HCT116 (cell line): ENCODE measurements around the gene C11orf68. TPM values are rescaled to one million over a fixed set of nuclear protein-coding genes. Genes with fewer than 3 reads are reported as not detected.

Experiments used
- ATAC-seq: fragments of 200-7000 bp; cut with Tn5 transposase; 2 replicates; pipeline ENCODE4 v1.9.1; 2020; ENCODE audit warnings: mild to moderate bottlenecking, moderate library complexity
- BruUV-seq: library from RNA; stranded (reverse); fragments of 400-500 nt; replicated peaks from 2 replicates; lab custom pipeline; 2021; lab: Mats Ljungman, UMichigan
- CTCF ChIA-PET: fragments of 300-600 bp; sonication (Branson Sonifier 250); formaldehyde crosslinking; loops from one replicate; lab custom pipeline; 2021; ENCODE audit warnings: antibody characterized with exemption; lab: Charles Lee
- POLR2A ChIA-PET: fragments of 300-600, 350-600 bp; sonication (Branson Sonifier 250); formaldehyde crosslinking; loops from one replicate; lab custom pipeline; 2021; ENCODE audit warnings: antibody characterized with exemption; lab: Charles Lee
- RAD21 ChIA-PET, 2 experiments: fragments of 300-600 bp; sonication (Branson Sonifier 250); formaldehyde crosslinking; loops; one replicate each; lab custom pipeline; 2023; ENCODE audit warnings: low total read pairs in 2 of 2; ENCODE audit not compliant: uncharacterized antibody in 2 of 2, unreplicated experiment in 2 of 2, low non-redundant PET in 1 of 2; lab: Charles Lee
- DNase-seq: peaks from one replicate; pipeline ENCODE4 v3.0.0-alpha.2; 2010; ENCODE audit warnings: low read depth, low spot score
- H2AFZ ChIP-seq: fragments of 200-600 bp; shearing (Covaris generic), sonication (generic); 2 replicates; pipeline ENCODE4 v1.6.1; 2017; ENCODE audit warnings: low read depth, mixed run types, mixed read lengths, antibody characterized with exemption, low read length; ENCODE audit not compliant: poor library complexity, severe bottlenecking
- H3K27ac ChIP-seq: 2 replicates; pipeline ENCODE4 v1.5.1; 2012; ENCODE audit warnings: low read depth, low read length
- H3K27me3 ChIP-seq: fragments of 200-600 bp; sonication (generic); 2 replicates; pipeline ENCODE4 v1.6.1; 2016; ENCODE audit warnings: mixed run types, low read length, mixed read lengths; ENCODE audit not compliant: insufficient read depth
- H3K36me3 ChIP-seq, 2 experiments: fragments of 200-500 bp in 1 of 2; fragments of 200-600 bp in 1 of 2; sonication (Bioruptor generic) in 1 of 2; sonication (generic) in 1 of 2; 2 replicates each; pipeline versions ENCODE4 v1.5.1 to v1.6.1; 2014 to 2016; ENCODE audit warnings: low read length in 2 of 2, inconsistent platforms in 1 of 2, mixed read lengths in 1 of 2, mixed run types in 1 of 2; ENCODE audit not compliant: insufficient read depth in 2 of 2, control insufficient read depth in 1 of 2
- H3K4me1 ChIP-seq, 2 experiments: fragments of 200-600 bp in 1 of 2; sonication (generic) in 1 of 2; 2 replicates each; pipeline versions ENCODE4 v1.5.1 to v1.6.1; 2012 to 2017; ENCODE audit warnings: low read length in 2 of 2, inconsistent platforms in 1 of 2, mild to moderate bottlenecking in 1 of 2, mixed read lengths in 1 of 2, mixed run types in 1 of 2, moderate library complexity in 1 of 2; ENCODE audit not compliant: insufficient read depth in 2 of 2, control insufficient read depth in 1 of 2
- H3K4me2 ChIP-seq: fragments of 200-600 bp; sonication (generic); 2 replicates; pipeline ENCODE4 v1.6.1; 2017; ENCODE audit warnings: mixed run types, low read length, mixed read lengths
- H3K4me3 ChIP-seq, 2 experiments: fragments of 200-600 bp in 1 of 2; sonication (generic) in 1 of 2; replicated peaks in 1 of 2; 2 replicates each; pipeline ENCODE4 v1.5.1; 2011 to 2016; ENCODE audit warnings: low read length in 2 of 2, control low read depth in 1 of 2, low read depth in 1 of 2, mild to moderate bottlenecking in 1 of 2, mixed read lengths in 1 of 2, mixed run types in 1 of 2
- H3K79me2 ChIP-seq: fragments of 200-600 bp; sonication (generic); 2 replicates; pipeline ENCODE4 v1.6.1; 2017; ENCODE audit warnings: mild to moderate bottlenecking, mixed run types, low read length, moderate library complexity, mixed read lengths; ENCODE audit not compliant: insufficient read depth
- H3K9ac ChIP-seq: fragments of 200-600 bp; sonication (generic); 2 replicates; pipeline ENCODE4 v1.6.1; 2016; ENCODE audit warnings: low read length, mixed read lengths
- H3K9me2 ChIP-seq: fragments of 200-600 bp; sonication (generic), shearing (Covaris generic); 2 replicates; pipeline ENCODE4 v1.6.1; 2017; ENCODE audit warnings: mixed run types, mild to moderate bottlenecking, moderate library complexity; ENCODE audit not compliant: insufficient read depth
- H3K9me3 ChIP-seq, 2 experiments: fragments of 200-500 bp in 1 of 2; fragments of 200-600 bp in 1 of 2; sonication (Bioruptor generic) in 1 of 2; sonication (generic) in 1 of 2; 2 replicates each; pipeline ENCODE4 v1.6.1; 2014 to 2017; ENCODE audit warnings: low read length in 2 of 2, mixed read lengths in 2 of 2, inconsistent platforms in 1 of 2, low read depth in 1 of 2, mild to moderate bottlenecking in 1 of 2, mixed run types in 1 of 2, moderate library complexity in 1 of 2; ENCODE audit not compliant: control insufficient read depth in 1 of 2, insufficient read depth in 1 of 2
- H4K20me1 ChIP-seq: fragments of 200-600 bp; sonication (generic), shearing (Covaris generic); 2 replicates; pipeline ENCODE4 v1.6.1; 2017; ENCODE audit warnings: mixed run types, mild to moderate bottlenecking, moderate library complexity; ENCODE audit not compliant: insufficient read depth
- CEBPB ChIP-seq: IDR thresholded peaks from 2 replicates; pipeline ENCODE4 v1.6.1; 2012; ENCODE audit warnings: low read depth
- EGR1 ChIP-seq: IDR thresholded peaks from 2 replicates; pipeline ENCODE4 v1.6.1; 2012; ENCODE audit warnings: low read depth
- ELF1 ChIP-seq: IDR thresholded peaks from 2 replicates; pipeline ENCODE4 v1.6.1; 2012; ENCODE audit warnings: low read depth, borderline replicate concordance
- JUND ChIP-seq: IDR thresholded peaks from 2 replicates; pipeline ENCODE4 v1.6.1; 2012
- SIN3A ChIP-seq: IDR thresholded peaks from 2 replicates; pipeline ENCODE4 v1.6.1; 2012; ENCODE audit warnings: low read depth
- ZBTB33 ChIP-seq: IDR thresholded peaks from 2 replicates; pipeline ENCODE4 v1.6.1; 2011; ENCODE audit warnings: mild to moderate bottlenecking, low read length, moderate library complexity; ENCODE audit not compliant: insufficient replicate concordance; ENCODE audit errors: extremely low read depth
- ZFX ChIP-seq: fragments of 450-650 bp; IDR thresholded peaks from 2 replicates; pipeline ENCODE4 v1.6.1; 2017
- intact Hi-C: fragments of 100-400 bp; cut with micrococcal nuclease; formaldehyde crosslinking; loops from 2 replicates; pipeline ENCODE4 v1.10.0; 2022
- total RNA-seq: library from RNA; stranded (reverse); gene quantifications from one replicate; pipeline ENCODE4 v1.2.1, GENCODE V29; 2021; ENCODE audit not compliant: unreplicated experiment
- TF ChIP-seq, protein P1 (sequence below): IDR thresholded peaks from 2 replicates; pipeline ENCODE4 v1.6.1; 2012

C11orf68 gene
- total RNA-seq, 1 experiment from 2014 or later: 49.8 TPM

DNA sequence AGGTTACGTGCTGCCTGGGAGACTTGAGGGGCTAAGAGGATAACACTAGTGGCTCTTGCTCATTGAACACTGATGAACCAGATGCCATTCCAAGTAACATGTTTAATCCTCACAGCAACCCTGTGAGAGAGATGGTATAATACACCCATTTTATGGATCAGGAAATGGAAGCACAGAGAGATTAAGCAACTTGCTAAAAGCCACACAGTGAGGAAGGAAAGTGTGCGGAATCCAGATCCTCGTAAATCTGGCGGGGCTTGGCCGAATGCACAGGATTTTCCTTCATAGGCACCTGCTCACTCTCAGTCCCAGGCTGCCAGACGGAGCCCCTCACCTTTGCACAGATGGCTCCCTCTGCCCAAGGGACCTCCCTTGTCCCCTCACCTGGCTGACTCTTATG is 11.0 kb downstream of the C11orf68 start:
- Histone ChIP-seq H3K36me3 (no peaks in the 10 kb centered on the region), H3K27ac (no peak overlapping the region), H3K9me3 (no peaks in the 10 kb centered on the region), H3K4me2 (no peak overlapping the region), H4K20me1 (no peaks in the 10 kb centered on the region), H2AFZ (no peak overlapping the region), H3K79me2 (no peaks in the 10 kb centered on the region; the same call in 1 of the 2 replicates), H3K9ac (no peak overlapping the region), H3K4me1 (peaks cover 46 to 96% of the 10 kb centered on the region in 2 experiments), H3K9me2 (no peaks in the 10 kb centered on the region), H3K27me3 (no peaks in the 10 kb centered on the region), H3K4me3 (no peak overlapping the region)
- TF ChIP-seq CEBPB (no peak), ELF1 (no peak), ZBTB33 (no peak), EGR1 (no peak), SIN3A (no peak), ZFX (no peak), JUND (no peak)
- TF ChIP-seq, protein P1, sequence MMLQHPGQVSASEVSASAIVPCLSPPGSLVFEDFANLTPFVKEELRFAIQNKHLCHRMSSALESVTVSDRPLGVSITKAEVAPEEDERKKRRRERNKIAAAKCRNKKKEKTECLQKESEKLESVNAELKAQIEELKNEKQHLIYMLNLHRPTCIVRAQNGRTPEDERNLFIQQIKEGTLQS: no peak
- BruUV-seq: no TSS peak
- DNase-seq: no peak
- intact Hi-C loops: no loop called here
- CTCF ChIA-PET: no interaction called here
- ATAC-seq: no peak
- POLR2A ChIA-PET: interaction anchor here (10.9 kb wide), 1 partner anchor 17 kb away, joined by 124 read pairs; the partner anchor contains the start of genes CCDC85B and FIBP
- RAD21 ChIA-PET: no interaction called here
